ENCODE measurements around the gene ZNF143. TPM values are rescaled to one million over a fixed set of nuclear protein-coding genes. Genes with fewer than 3 reads are reported as not detected.

The ZNF143 gene
- total and polyA plus RNA-seq, 10 of the 15 experiments (the other 5 are each of a cell fraction or from before 2014, with no cell fraction given) = 13.6 to 48.7 (median 19.4) TPM

DNA sequence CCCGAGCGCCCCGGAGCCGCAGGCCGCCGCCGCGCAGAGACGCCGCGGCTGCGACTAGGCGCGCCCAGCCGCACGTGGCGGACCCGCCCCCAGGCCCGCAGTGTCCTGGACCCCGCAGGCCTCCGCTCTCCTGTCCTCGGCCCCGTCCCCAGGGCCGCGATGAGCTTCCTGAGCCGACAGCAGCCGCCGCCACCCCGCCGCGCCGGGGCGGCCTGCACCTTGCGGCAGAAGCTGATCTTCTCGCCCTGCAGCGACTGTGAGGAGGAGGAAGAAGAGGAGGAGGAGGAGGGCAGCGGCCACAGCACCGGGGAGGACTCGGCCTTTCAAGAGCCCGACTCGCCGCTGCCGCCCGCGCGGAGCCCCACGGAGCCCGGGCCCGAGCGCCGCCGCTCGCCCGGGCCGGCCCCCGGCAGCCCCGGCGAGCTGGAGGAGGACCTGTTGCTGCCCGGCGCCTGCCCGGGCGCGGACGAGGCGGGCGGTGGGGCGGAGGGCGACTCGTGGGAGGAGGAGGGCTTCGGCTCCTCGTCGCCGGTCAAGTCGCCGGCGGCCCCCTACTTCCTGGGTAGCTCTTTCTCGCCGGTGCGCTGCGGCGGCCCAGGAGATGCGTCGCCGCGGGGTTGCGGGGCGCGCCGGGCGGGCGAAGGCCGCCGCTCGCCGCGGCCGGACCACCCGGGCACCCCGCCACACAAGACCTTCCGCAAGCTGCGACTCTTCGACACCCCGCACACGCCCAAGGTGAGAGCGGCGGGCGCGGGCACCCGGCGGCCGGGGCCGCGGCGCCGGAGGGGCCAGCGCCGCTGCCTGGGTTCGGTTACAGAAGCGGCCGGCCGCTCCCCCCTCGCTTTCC is 113.2 kb downstream of the ZNF143 start (continued):
- TF ChIP-seq POLR2AphosphoS2 (IDR thresholded peaks at IDR 0.05; ENCODE audit: low read depth, low read length) (no peak), SP1 (IDR thresholded peaks at IDR 0.05; ENCODE audit: low read depth, low read length) (no peak), NRF1 (conservative IDR thresholded peaks at IDR 0.05; ENCODE audit: low read depth, low read length) (no peak), SRF (IDR thresholded peaks at IDR 0.05; ENCODE audit: low read depth in 2 of 2, low read length in 2 of 2) (no peak), GABPA (IDR thresholded peaks at IDR 0.05; ENCODE audit: low read depth) (no peak), ZNF384 (IDR thresholded peaks at IDR 0.05; ENCODE audit: borderline replicate concordance, low read depth, low read length) (no peak), NFIC (IDR thresholded peaks at IDR 0.05; ENCODE audit: low read depth, low read length) (no peak), MYB (IDR thresholded peaks at IDR 0.05; ENCODE audit: borderline replicate concordance, low read depth, low read length) (no peak), KLF5 (IDR thresholded peaks at IDR 0.05; ENCODE audit: partially characterized antibody) (peak; percentile 9), CHD4 (IDR thresholded peaks at IDR 0.05) (no peak), GATAD2B (conservative IDR thresholded peaks at IDR 0.05; ENCODE audit: low read depth) (peak; percentile 19), BCL11A (IDR thresholded peaks at IDR 0.05; ENCODE audit: low read depth, low read length) (no peak), NFYB (IDR thresholded peaks at IDR 0.05; ENCODE audit: insufficient read depth, low read depth, low read length) (no peak), PML (IDR thresholded peaks at IDR 0.05; ENCODE audit: low read length) (no peak)
- TF ChIP-seq, protein P1, sequence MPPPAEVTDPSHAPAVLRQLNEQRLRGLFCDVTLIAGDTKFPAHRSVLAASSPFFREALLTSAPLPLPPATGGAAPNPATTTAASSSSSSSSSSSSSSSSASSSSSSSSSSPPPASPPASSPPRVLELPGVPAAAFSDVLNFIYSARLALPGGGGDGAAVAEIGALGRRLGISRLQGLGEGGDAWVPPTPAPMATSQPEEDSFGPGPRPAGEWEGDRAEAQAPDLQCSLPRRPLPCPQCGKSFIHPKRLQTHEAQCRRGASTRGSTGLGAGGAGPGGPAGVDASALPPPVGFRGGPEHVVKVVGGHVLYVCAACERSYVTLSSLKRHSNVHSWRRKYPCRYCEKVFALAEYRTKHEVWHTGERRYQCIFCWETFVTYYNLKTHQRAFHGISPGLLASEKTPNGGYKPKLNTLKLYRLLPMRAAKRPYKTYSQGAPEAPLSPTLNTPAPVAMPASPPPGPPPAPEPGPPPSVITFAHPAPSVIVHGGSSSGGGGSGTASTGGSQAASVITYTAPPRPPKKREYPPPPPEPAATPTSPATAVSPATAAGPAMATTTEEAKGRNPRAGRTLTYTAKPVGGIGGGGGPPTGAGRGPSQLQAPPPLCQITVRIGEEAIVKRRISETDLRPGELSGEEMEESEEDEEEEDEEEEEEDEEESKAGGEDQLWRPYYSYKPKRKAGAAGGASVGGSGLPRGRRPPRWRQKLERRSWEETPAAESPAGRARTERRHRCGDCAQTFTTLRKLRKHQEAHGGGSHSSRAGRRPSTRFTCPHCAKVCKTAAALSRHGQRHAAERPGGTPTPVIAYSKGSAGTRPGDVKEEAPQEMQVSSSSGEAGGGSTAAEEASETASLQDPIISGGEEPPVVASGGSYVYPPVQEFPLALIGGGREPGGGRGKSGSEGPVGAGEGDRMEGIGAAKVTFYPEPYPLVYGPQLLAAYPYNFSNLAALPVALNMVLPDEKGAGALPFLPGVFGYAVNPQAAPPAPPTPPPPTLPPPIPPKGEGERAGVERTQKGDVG (CRISPR knock-in tag; IDR thresholded peaks at IDR 0.05) = no peak
- TF ChIP-seq, protein P2, sequence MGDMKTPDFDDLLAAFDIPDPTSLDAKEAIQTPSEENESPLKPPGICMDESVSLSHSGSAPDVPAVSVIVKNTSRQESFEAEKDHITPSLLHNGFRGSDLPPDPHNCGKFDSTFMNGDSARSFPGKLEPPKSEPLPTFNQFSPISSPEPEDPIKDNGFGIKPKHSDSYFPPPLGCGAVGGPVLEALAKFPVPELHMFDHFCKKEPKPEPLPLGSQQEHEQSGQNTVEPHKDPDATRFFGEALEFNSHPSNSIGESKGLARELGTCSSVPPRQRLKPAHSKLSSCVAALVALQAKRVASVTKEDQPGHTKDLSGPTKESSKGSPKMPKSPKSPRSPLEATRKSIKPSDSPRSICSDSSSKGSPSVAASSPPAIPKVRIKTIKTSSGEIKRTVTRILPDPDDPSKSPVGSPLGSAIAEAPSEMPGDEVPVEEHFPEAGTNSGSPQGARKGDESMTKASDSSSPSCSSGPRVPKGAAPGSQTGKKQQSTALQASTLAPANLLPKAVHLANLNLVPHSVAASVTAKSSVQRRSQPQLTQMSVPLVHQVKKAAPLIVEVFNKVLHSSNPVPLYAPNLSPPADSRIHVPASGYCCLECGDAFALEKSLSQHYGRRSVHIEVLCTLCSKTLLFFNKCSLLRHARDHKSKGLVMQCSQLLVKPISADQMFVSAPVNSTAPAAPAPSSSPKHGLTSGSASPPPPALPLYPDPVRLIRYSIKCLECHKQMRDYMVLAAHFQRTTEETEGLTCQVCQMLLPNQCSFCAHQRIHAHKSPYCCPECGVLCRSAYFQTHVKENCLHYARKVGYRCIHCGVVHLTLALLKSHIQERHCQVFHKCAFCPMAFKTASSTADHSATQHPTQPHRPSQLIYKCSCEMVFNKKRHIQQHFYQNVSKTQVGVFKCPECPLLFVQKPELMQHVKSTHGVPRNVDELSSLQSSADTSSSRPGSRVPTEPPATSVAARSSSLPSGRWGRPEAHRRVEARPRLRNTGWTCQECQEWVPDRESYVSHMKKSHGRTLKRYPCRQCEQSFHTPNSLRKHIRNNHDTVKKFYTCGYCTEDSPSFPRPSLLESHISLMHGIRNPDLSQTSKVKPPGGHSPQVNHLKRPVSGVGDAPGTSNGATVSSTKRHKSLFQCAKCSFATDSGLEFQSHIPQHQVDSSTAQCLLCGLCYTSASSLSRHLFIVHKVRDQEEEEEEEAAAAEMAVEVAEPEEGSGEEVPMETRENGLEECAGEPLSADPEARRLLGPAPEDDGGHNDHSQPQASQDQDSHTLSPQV (IDR thresholded peaks at IDR 0.05) = no peak
- TF ChIP-seq, protein P3, sequence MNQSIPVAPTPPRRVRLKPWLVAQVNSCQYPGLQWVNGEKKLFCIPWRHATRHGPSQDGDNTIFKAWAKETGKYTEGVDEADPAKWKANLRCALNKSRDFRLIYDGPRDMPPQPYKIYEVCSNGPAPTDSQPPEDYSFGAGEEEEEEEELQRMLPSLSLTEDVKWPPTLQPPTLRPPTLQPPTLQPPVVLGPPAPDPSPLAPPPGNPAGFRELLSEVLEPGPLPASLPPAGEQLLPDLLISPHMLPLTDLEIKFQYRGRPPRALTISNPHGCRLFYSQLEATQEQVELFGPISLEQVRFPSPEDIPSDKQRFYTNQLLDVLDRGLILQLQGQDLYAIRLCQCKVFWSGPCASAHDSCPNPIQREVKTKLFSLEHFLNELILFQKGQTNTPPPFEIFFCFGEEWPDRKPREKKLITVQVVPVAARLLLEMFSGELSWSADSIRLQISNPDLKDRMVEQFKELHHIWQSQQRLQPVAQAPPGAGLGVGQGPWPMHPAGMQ (IDR thresholded peaks at IDR 0.05; ENCODE audit: borderline replicate concordance) = no peak
- TF ChIP-seq, protein P4, sequence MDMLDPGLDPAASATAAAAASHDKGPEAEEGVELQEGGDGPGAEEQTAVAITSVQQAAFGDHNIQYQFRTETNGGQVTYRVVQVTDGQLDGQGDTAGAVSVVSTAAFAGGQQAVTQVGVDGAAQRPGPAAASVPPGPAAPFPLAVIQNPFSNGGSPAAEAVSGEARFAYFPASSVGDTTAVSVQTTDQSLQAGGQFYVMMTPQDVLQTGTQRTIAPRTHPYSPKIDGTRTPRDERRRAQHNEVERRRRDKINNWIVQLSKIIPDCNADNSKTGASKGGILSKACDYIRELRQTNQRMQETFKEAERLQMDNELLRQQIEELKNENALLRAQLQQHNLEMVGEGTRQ (IDR thresholded peaks at IDR 0.05; ENCODE audit: borderline replicate concordance, low read depth, low read length) = no peak
- TF ChIP-seq, protein P5, sequence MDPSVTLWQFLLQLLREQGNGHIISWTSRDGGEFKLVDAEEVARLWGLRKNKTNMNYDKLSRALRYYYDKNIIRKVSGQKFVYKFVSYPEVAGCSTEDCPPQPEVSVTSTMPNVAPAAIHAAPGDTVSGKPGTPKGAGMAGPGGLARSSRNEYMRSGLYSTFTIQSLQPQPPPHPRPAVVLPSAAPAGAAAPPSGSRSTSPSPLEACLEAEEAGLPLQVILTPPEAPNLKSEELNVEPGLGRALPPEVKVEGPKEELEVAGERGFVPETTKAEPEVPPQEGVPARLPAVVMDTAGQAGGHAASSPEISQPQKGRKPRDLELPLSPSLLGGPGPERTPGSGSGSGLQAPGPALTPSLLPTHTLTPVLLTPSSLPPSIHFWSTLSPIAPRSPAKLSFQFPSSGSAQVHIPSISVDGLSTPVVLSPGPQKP (IDR thresholded peaks at IDR 0.05; ENCODE audit: low read depth, low read length) = no peak
